Fibroblast of lung (primary cell): ENCODE data around the gene ELP2. TPM values are rescaled to one million over a fixed set of nuclear protein-coding genes. Genes with fewer than 3 reads are reported as not detected.

Experiments used
- DNase-seq, 2 donors: peaks; one replicate each; pipeline versions ENCODE4 v3.0.0 to v3.0.0-alpha.2; 2010; ENCODE audit warnings: low read depth in 2 of 2
- H2AFZ ChIP-seq: 2 replicates; pipeline ENCODE4 v1.5.1; 2012; ENCODE audit warnings: low read length, control low read depth, inconsistent platforms
- H3K27ac ChIP-seq: 2 replicates; pipeline ENCODE4 v1.5.1; 2011; ENCODE audit warnings: low read length, control low read depth; ENCODE audit not compliant: insufficient read depth
- H3K27me3 ChIP-seq: 2 replicates; pipeline ENCODE4 v1.5.1; 2011; ENCODE audit warnings: mild to moderate bottlenecking, low read length; ENCODE audit not compliant: control insufficient read depth, insufficient read depth
- H3K36me3 ChIP-seq: 2 replicates; pipeline ENCODE4 v1.5.1; 2011; ENCODE audit warnings: low read length; ENCODE audit not compliant: control insufficient read depth, insufficient read depth
- H3K4me1 ChIP-seq: 2 replicates; pipeline ENCODE4 v1.5.1; 2011; ENCODE audit warnings: low read length; ENCODE audit not compliant: control insufficient read depth, insufficient read depth; ENCODE audit errors: extremely low read depth
- H3K4me2 ChIP-seq: 2 replicates; pipeline ENCODE4 v1.5.1; 2011; ENCODE audit warnings: low read length, control low read depth; ENCODE audit not compliant: insufficient read depth; ENCODE audit errors: extremely low read depth
- H3K4me3 ChIP-seq, 4 experiments: fragments of 200-600 bp in 1 of 4; sonication (generic) in 1 of 4; replicated peaks in 1 of 4; 2 replicates each; pipeline ENCODE4 v1.5.1; 2011 to 2016; ENCODE audit warnings: low read length in 4 of 4, low read depth in 3 of 4, mild to moderate bottlenecking in 3 of 4, control low read depth in 2 of 4, inconsistent platforms in 1 of 4, mixed read lengths in 1 of 4; ENCODE audit not compliant: insufficient read depth in 1 of 4; ENCODE audit errors: control extremely low read depth in 1 of 4
- H3K79me2 ChIP-seq: 2 replicates; pipeline ENCODE4 v1.5.1; 2012; ENCODE audit warnings: mild to moderate bottlenecking, low read length, inconsistent platforms; ENCODE audit not compliant: control insufficient read depth, insufficient read depth
- H3K9ac ChIP-seq: 2 replicates; pipeline ENCODE4 v1.5.1; 2011; ENCODE audit warnings: mild to moderate bottlenecking, low read length, control low read depth; ENCODE audit not compliant: insufficient read depth
- H3K9me3 ChIP-seq: 2 replicates; pipeline ENCODE4 v1.5.1; 2012; ENCODE audit warnings: low read depth, low read length; ENCODE audit not compliant: control insufficient read depth, insufficient read depth
- H4K20me1 ChIP-seq: 2 replicates; pipeline ENCODE4 v1.5.1; 2011; ENCODE audit warnings: low read length; ENCODE audit not compliant: control insufficient read depth, insufficient read depth; ENCODE audit errors: extremely low read depth
- EZH2 ChIP-seq: IDR thresholded peaks from 2 replicates; pipeline ENCODE4 v1.5.1; 2012; ENCODE audit warnings: low read length, control low read depth, mild to moderate bottlenecking; ENCODE audit errors: missing control alignments
- polyA plus RNA-seq, 2 donors: library from polyadenylated mRNA; depleted of rRNA in 1 of 2; stranded (reverse) in 1 of 2; unstranded in 1 of 2; fragments of >200 nt; gene quantifications; 2 replicates each; pipeline ENCODE4 v1.2.1, GENCODE V29; 2011 to 2012; ENCODE audit warnings: missing spikeins in 1 of 2
- total RNA-seq: library from RNA; depleted of rRNA; stranded (reverse); fragments of >200 nt; gene quantifications from 2 replicates; pipeline ENCODE4 v1.2.1, GENCODE V29; 2014
- TF ChIP-seq, protein P1 (sequence below), 2 donors: IDR thresholded peaks in 1 of 2; conservative IDR thresholded peaks in 1 of 2; 1 replicate in 1 of 2; 2 replicates in 1 of 2; pipeline ENCODE4 v1.5.1; 2011 to 2012; ENCODE audit warnings: low read length in 2 of 2, control low read depth in 1 of 2, inconsistent platforms in 1 of 2, low read depth in 1 of 2, mild to moderate bottlenecking in 1 of 2

ELP2 gene
- total and polyA plus RNA-seq, 2 donors (not counting 1 experiment from before 2014, with no cell fraction given), result 96.6 to 309 TPM

DNA sequence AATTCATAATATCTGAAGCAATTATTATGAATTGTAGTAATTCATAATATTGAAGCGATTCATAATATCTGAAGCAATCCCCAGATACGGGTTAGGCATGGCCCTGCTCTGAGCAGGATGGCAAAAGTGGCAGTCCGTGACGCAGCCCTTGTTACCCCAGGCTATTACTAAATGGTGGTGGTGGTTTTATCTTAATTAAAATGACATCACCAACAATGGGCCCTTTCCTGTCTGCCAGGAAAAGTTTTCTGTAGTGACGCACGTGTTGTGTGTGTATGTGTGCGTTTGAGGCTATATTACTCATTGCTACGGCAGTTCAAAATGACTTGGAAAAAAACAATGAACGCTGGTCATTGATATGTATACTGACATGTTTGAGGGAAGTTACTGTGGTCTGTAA, 47.0 kb downstream of the ELP2 start:
- no peaks in the 10 kb centered on the region for H3K27me3 ChIP-seq
- H3K4me2 ChIP-seq, result no peak overlapping the region
- H2AFZ ChIP-seq, result no peak overlapping the region
- no peak overlapping the region for H3K9ac ChIP-seq
- no peaks in the 10 kb centered on the region for H4K20me1 ChIP-seq
- peaks cover 7% of the 10 kb centered on the region for H3K4me1 ChIP-seq
- H3K27ac ChIP-seq, result no peak overlapping the region
- H3K36me3 ChIP-seq, result peaks cover 2% of the 10 kb centered on the region
- DNase-seq, result peak; percentile 34 to 95
- TF ChIP-seq EZH2, result no peak
- TF ChIP-seq, protein P1, sequence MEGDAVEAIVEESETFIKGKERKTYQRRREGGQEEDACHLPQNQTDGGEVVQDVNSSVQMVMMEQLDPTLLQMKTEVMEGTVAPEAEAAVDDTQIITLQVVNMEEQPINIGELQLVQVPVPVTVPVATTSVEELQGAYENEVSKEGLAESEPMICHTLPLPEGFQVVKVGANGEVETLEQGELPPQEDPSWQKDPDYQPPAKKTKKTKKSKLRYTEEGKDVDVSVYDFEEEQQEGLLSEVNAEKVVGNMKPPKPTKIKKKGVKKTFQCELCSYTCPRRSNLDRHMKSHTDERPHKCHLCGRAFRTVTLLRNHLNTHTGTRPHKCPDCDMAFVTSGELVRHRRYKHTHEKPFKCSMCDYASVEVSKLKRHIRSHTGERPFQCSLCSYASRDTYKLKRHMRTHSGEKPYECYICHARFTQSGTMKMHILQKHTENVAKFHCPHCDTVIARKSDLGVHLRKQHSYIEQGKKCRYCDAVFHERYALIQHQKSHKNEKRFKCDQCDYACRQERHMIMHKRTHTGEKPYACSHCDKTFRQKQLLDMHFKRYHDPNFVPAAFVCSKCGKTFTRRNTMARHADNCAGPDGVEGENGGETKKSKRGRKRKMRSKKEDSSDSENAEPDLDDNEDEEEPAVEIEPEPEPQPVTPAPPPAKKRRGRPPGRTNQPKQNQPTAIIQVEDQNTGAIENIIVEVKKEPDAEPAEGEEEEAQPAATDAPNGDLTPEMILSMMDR (conservative IDR thresholded peaks at IDR 0.05 in 1 of 2, IDR thresholded peaks at IDR 0.05 in 1 of 2; ENCODE audit: low read depth in 1 of 2, low read length in 2 of 2), result no peak
- H3K79me2 ChIP-seq, result no peaks in the 10 kb centered on the region
- no peaks in the 10 kb centered on the region for H3K9me3 ChIP-seq
- H3K4me3 ChIP-seq, result no peak overlapping the region

DNA sequence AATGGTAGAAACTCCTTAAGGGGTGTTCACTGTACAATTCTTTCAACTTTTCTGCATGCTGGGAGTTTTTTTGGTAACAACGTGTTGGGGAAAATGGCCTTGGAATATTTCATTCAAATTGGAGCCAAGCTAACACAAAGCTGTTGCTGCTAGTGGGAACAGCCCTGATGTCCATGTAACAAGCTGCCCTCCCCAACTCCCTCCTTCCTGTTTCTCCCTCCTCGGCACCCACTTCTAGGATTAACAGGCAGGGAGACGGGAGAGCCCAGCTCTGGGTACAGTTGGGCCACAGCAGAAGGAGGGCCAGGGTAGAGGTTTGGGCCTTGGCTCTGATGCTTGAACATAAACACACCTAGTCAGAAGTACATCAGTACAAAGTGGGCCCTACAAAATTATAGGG, 48.2 kb downstream of the ELP2 start:
- H3K9ac ChIP-seq, result no peak overlapping the region
- peaks cover 7% of the 10 kb centered on the region for H3K4me1 ChIP-seq
- no peak overlapping the region for H3K4me2 ChIP-seq
- TF ChIP-seq, protein P1 (conservative IDR thresholded peaks at IDR 0.05 in 1 of 2, IDR thresholded peaks at IDR 0.05 in 1 of 2; ENCODE audit: low read depth in 1 of 2, low read length in 2 of 2), result no peak
- no peak for TF ChIP-seq EZH2
- no peaks in the 10 kb centered on the region for H3K79me2 ChIP-seq
- H2AFZ ChIP-seq, result no peak overlapping the region
- no peak for DNase-seq
- H3K36me3 ChIP-seq, result peaks cover 2% of the 10 kb centered on the region
- H3K27ac ChIP-seq, result no peak overlapping the region
- H3K9me3 ChIP-seq, result no peaks in the 10 kb centered on the region
- H3K27me3 ChIP-seq, result no peaks in the 10 kb centered on the region
- H4K20me1 ChIP-seq, result no peaks in the 10 kb centered on the region
- no peak overlapping the region for H3K4me3 ChIP-seq

DNA sequence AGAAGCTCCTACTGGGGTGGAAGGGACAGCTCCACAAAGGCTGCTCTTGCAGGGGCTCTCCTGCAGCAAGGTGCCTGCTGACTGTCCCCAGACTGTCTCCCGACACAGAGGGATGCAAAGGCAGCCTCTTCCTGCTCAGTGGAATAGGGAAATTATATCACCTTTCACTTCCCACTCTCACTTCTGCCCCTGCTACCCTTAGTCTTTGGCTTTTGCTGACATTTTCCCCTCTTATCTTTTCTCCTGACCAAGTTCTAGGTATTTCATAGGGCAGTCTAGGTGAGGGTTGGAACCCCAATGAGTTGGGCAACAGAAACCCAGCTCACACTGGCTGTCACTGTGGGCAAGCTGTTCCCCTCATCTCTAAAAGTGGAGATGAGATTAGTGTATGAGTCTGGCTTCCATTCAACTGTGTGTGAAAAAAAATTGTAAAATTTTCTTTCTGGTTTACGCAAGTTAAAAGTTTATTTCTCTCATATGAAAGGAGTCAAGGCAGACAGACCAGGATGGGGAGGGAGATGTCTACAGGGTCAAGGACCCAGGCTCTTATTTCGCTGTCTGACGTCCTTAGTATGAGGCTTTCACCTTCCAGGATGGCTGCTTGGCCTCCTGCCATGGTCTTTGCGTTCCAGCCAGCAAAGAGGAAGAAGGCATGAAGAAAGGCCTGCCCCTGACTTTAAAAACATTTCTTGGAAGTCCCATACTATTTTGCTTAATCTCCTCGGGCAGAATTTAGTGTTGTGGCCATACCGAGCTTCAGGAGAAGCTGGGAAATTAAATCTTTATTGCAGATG, 50.1 kb downstream of the ELP2 start:
- Histone ChIP-seq H3K4me1 (peaks cover 7% of the 10 kb centered on the region), H2AFZ (no peak overlapping the region), H3K79me2 (no peaks in the 10 kb centered on the region), H3K4me3 (no peak overlapping the region), H3K27ac (peak overlapping the region; percentile 22), H3K36me3 (peaks cover 2% of the 10 kb centered on the region), H4K20me1 (no peaks in the 10 kb centered on the region), H3K9ac (no peak overlapping the region), H3K9me3 (no peaks in the 10 kb centered on the region), H3K27me3 (no peaks in the 10 kb centered on the region), H3K4me2 (peak overlapping the region; percentile 25)
- no peak for TF ChIP-seq EZH2
- TF ChIP-seq, protein P1 (conservative IDR thresholded peaks at IDR 0.05 in 1 of 2, IDR thresholded peaks at IDR 0.05 in 1 of 2; ENCODE audit: low read depth in 1 of 2, low read length in 2 of 2), result no peak
- peak; percentile 84 to 93 for DNase-seq
